SK-N-SH treated with all-trans-retinoic acid at 6 μM for 48 hours (cell line): Measurements from ENCODE around the gene PGP.

ENCODE experiments used
- ARNTL ChIP-seq: fragments of 450-650 bp; formaldehyde crosslinking; IDR thresholded peaks from 2 replicates; pipeline ENCODE4 v1.5.0; 2020; ENCODE audit warnings: low read depth, mild to moderate bottlenecking, moderate library complexity, borderline replicate concordance
- BACH2 ChIP-seq: fragments of 250-450 bp; sonication (Bioruptor Pico); IDR thresholded peaks from 2 replicates; pipeline ENCODE4 v1.9.0; 2021; ENCODE audit warnings: mild to moderate bottlenecking, borderline replicate concordance
- CSDC2 ChIP-seq: fragments of 250-450 bp; sonication (Bioruptor Pico); IDR thresholded peaks from 2 replicates; pipeline ENCODE4 v1.5.0; 2020; ENCODE audit warnings: mild to moderate bottlenecking, moderate library complexity
- CSRNP3 ChIP-seq: fragments of 250-450 bp; sonication (Bioruptor Pico); IDR thresholded peaks from 2 replicates; pipeline ENCODE4 v1.5.1; 2021; ENCODE audit warnings: mild to moderate bottlenecking, moderate library complexity
- ESRRG ChIP-seq: fragments of 250-450 bp; sonication (Bioruptor Pico); IDR thresholded peaks from 2 replicates; pipeline ENCODE4 v1.6.1; 2021; ENCODE audit warnings: mild to moderate bottlenecking
- OSR1 ChIP-seq: fragments of 250-450 bp; sonication (Bioruptor Pico); IDR thresholded peaks from 2 replicates; pipeline ENCODE4 v1.8.0; 2022; ENCODE audit warnings: moderate library complexity, mild to moderate bottlenecking, inconsistent platforms
- PATZ1 ChIP-seq: fragments of 250-450 bp; sonication (Bioruptor Pico); IDR thresholded peaks from 2 replicates; pipeline ENCODE4 v1.8.0; 2020; ENCODE audit warnings: mild to moderate bottlenecking, moderate library complexity, borderline replicate concordance
- POU6F1 ChIP-seq: fragments of 250-450 bp; sonication (Bioruptor Pico); IDR thresholded peaks from 2 replicates; pipeline ENCODE4 v1.8.0; 2021; ENCODE audit warnings: low read depth, mild to moderate bottlenecking, moderate library complexity, borderline replicate concordance
- PPARA ChIP-seq: fragments of 250-450 bp; sonication (Bioruptor Pico); IDR thresholded peaks from 2 replicates; pipeline ENCODE4 v1.5.0; 2020; ENCODE audit warnings: mild to moderate bottlenecking, borderline replicate concordance
- TSHZ2 ChIP-seq: fragments of 250-450 bp; sonication (Bioruptor Pico); IDR thresholded peaks from 2 replicates; pipeline ENCODE4 v1.5.0; 2020; ENCODE audit warnings: mild to moderate bottlenecking, moderate library complexity
- ZC3H10 ChIP-seq: fragments of 250-450 bp; sonication (Bioruptor Pico); IDR thresholded peaks from 2 replicates; pipeline ENCODE4 v1.5.1; 2021; ENCODE audit warnings: mild to moderate bottlenecking, moderate library complexity
- ZFP3 ChIP-seq: fragments of 250-450 bp; sonication (Bioruptor Pico); IDR thresholded peaks from 2 replicates; pipeline ENCODE4 v1.5.0; 2020; ENCODE audit warnings: mild to moderate bottlenecking, moderate library complexity
- ZNF70 ChIP-seq: fragments of 450-650 bp; formaldehyde crosslinking; IDR thresholded peaks from 2 replicates; pipeline ENCODE4 v1.5.0; 2020; ENCODE audit warnings: mild to moderate bottlenecking, moderate library complexity
- ZNF8 ChIP-seq: fragments of 450-650 bp; formaldehyde crosslinking; IDR thresholded peaks from 2 replicates; pipeline ENCODE4 v1.5.0; 2020; ENCODE audit warnings: mild to moderate bottlenecking, moderate library complexity

GRCh38 chr16:2196981-2197511 lies 17.6 kb downstream of the PGP start:
- TF ChIP-seq ARNTL (no peak), ZC3H10 (CRISPR knock-in tag) (no peak), ZFP3 (CRISPR knock-in tag) (no peak), POU6F1 (CRISPR knock-in tag) (no peak), ZNF70 (no peak), PPARA (no peak), PATZ1 (no peak), ZNF8 (no peak), CSRNP3 (no peak), ESRRG (no peak), CSDC2 (no peak), OSR1 (CRISPR knock-in tag) (no peak), BACH2 (CRISPR knock-in tag) (no peak), TSHZ2 (CRISPR knock-in tag) (no peak)
